HL-60/S4 treated with retinoic acid at 250 ng/mL for 4 days and 3 days (cell line): ENCODE results near the gene CRISPLD2.

Experiments used
- in situ Hi-C: fragments of 300-500 bp; cut with MboI; formaldehyde crosslinking; loops from 2 replicates; pipeline ENCODE4 v1.7.0; 2022; ENCODE audit warnings: low sequenced_read_pairs

The CRISPLD2 gene

DNA sequence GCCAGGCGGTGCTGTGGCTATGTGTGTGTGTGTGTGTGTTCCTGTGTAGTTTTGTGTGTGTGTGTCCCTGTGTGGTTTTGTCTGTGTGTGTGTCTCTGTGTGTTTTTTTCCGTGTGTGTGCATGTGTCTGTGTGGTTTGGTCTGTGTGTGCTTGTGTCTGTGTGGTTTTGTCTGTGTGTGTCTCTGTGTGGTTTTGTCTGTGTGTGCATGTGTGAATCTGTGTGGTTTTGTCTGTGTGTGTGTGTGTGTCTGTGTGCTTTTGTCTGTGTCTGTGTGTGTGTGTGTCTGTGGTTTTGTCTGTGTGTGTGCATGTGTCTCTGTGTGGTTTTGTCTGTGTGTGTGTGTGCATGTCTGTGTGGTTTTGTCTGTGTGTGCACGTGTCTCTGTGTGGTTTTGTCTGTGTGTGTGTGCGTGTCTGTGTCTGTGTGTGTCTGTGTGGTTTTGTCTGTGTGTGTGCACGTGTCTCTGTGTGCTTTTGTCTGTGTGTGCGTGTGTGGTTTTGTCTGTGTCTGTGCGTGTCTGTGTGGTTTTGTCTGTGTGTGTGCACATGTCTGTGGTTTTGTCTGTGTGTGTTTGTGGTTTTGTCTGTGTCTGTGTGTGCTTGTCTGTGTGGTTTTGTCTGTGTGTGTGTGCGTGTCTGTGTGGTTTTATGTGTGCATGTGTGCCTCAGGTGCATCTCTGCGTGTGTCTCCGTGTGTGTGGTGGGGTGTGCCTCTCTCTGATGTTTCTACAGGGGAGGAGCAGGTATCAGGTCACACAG lies 129.2 kb downstream of the CRISPLD2 start:
- in situ Hi-C loops = no loop called here

DNA sequence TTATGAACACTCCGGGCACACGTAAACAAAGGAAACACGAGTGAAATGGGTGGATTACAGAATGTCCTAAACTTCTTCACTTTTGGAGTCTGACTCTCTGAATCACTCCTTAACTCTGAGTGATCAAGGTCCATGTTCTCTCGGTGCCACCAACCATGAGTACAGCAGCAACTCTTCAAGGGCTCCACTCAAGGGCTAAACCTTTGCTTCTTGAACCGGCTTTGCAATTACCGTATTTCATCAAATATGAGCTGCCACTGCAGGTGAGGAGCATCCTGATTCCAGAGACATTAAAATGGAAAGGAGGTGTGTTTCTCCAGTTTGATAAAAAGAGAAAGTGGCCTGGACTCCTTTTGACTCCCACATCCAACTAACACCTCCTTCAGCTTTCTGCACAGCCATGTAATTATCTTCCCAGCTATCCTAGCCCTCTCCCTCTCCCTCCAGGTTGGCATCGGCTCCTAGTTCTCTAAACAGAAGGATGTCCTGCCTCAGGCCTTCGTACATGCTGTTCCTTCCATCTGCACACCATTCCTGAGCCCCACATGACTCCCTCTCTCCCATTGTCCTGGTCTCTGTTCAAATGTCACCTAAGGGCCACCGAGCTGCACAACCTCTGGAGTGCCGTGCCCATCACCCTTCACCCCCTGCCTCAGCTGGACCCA lies 130.1 kb downstream of the CRISPLD2 start:
- in situ Hi-C loops = loop anchor here (25.0 kb wide), 2 partner anchors 313 to 438 kb away; partner anchors contain the start of genes KLHL36 and MEAK7

GRCh38 chr16:84950906-84951305 lies 131.1 kb downstream of the CRISPLD2 start:
- in situ Hi-C loops = loop anchor here (25.0 kb wide), 2 partner anchors 314 to 439 kb away; partner anchors contain the start of genes KLHL36 and MEAK7

DNA sequence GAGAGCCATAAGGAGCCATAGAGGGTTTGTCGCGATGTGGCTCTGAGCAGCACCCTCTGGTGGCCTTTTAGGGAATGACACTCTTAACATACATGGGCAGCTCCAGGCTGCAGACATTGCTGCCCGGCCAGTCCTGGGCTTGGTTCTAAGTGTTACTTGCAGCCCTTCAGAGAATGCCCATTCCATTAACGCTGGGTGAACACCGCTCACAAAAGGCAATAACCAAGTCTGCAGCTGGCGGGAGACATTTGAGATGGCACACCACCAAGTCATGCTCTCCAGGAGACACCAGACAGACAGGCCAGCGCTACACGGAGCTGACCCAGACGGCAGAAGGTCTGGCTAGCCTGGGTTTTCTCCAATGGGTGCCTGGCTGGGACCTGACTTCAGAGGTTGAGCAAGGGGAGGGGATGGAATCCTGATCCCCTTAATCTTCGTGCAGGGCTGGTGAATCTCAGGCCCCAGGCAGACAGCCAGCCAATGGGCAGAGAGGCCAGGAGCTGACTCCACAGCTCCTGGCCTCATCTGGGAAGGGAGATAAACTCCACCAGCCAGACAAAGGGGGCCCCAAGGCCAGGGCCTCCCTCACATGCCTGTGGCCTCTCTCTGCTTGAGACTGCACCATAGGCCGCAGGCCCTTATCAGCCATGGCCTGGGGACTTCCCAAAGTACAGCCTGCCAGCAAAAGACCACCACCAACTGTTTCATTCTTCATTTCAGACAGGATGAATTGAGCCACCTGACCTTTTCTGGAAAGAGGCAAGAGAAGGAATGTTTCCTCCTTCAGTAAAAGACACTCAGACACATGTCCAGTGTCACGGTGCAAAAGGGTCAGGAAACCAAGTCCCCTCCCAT lies 132.8 kb downstream of the CRISPLD2 start:
- in situ Hi-C loops = loop anchor here (25.0 kb wide), 2 partner anchors 315 to 440 kb away; partner anchors contain the start of genes KLHL36 and MEAK7

DNA sequence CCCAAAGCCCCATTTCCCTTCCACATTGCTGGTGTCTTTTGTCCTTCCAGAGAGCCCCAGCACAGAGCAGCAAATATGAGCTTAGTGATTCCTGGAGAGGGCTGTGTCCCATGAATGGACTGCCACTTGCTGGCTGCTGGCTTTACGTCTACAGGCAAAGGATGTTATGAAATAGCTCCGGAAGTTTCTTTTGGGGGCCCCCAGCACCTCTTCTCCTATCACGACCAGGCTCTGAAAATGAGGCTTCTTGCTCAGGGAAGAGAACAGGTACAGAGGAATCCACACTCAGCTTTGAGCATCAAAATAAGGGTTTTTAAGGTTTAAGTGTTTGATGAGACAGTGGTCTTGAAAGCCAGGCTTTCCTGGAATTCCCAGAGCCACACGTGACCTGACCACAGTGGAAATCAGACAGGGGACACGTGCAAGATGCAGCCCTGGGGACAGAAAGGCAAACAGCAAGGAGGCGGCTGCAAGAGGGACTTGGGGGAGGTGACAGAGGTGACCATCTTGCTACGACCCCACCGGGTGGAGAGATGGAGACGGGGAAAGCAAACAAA lies 133.5 kb downstream of the CRISPLD2 start:
- in situ Hi-C loops = loop anchor here (25.0 kb wide), 2 partner anchors 316 to 441 kb away; partner anchors contain the start of genes KLHL36 and MEAK7

DNA sequence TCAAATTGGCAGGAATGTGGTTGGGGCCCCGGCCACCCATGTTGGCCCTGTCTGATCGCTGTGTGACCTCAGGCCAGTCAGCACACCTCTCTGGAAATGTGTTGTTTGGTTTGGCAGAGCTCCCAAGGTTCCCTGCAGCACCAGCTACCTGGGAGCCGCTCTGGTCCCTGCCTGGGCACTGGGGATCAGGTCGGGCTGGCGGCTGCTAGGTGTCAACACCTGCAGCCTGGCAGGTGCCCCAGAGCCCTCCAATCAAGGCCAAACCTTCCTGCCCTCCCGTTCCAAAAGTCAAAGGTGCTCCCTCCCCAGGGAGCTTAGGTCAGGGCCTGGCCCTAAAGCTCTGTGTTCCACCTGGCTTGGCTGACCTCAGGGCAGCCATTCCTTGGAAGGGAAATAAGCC lies 135.6 kb downstream of the CRISPLD2 start:
- in situ Hi-C loops = loop anchor here (25.0 kb wide), 2 partner anchors 318 to 443 kb away; partner anchors contain the start of genes KLHL36 and MEAK7

DNA sequence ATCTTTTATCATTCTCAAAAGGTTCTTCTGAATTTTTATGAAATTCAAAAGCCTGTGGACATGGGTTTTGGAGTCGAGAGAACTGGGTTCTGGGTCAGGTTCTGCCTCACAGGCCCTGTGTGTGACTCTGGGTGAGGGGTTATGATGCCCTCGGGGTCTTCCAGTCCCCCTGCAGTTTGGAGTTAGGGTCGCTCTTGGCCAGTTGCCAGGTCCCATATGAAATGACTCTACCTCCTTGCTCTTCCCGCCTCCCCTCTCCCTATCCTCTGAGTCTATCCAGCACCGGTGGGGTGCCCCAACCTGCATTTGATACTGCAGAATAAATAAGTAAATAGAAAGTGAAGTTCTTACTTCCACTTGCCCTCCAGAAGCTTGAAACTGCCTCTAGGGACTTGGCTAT lies 137.4 kb downstream of the CRISPLD2 start:
- in situ Hi-C loops = loop anchor here (25.0 kb wide), 2 partner anchors 320 to 445 kb away; partner anchors contain the start of genes KLHL36 and MEAK7

DNA sequence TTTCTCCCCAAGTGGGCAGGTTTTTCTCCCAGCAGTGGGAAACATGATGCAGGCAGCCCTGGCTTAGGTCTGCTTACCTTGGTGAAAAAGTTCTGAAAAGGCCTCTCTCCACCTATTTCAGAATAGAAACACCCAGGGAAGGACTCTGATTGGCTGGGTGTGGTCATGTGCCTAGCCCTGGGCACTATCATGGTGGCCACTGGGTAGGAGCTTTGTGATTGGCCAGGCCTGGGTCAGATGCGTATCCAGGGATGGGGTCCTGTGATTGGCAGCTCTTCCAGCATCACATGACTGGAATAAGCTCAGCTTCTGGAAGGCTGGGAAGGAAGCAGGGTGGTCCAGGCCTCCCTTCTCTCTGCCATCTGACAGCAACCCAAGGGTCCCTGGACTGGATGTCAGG lies 138.0 kb downstream of the CRISPLD2 start:
- in situ Hi-C loops = loop anchor here (25.0 kb wide), 2 partner anchors 320 to 445 kb away; partner anchors contain the start of genes KLHL36 and MEAK7
